NT2/D1 (cell line): ENCODE data around the gene UFC1.

ENCODE experiments used
- DNase-seq: peaks from one replicate; pipeline ENCODE4 v3.0.0-alpha.2; 2011; ENCODE audit warnings: low read depth, low spot score
- H3K27me3 ChIP-seq: 2 replicates; pipeline ENCODE4 v1.6.0; 2011; ENCODE audit warnings: mild to moderate bottlenecking; ENCODE audit not compliant: insufficient read length, insufficient read depth
- H3K36me3 ChIP-seq: 2 replicates; pipeline ENCODE4 v1.6.1; 2011; ENCODE audit warnings: mild to moderate bottlenecking, low read length, mixed read lengths; ENCODE audit not compliant: insufficient read depth, insufficient read length
- H3K4me1 ChIP-seq: 2 replicates; pipeline ENCODE4 v1.5.1; 2011; ENCODE audit not compliant: insufficient read depth, insufficient read length
- H3K4me3 ChIP-seq: 2 replicates; pipeline ENCODE4 v1.5.1; 2011; ENCODE audit warnings: low read depth; ENCODE audit not compliant: insufficient read length
- H3K9ac ChIP-seq: 2 replicates; pipeline ENCODE4 v1.6.0; 2011; ENCODE audit warnings: low read depth; ENCODE audit not compliant: insufficient read length
- H3K9me3 ChIP-seq: 2 replicates; pipeline ENCODE4 v1.5.1; 2011; ENCODE audit warnings: mild to moderate bottlenecking, low read length; ENCODE audit not compliant: insufficient read depth
- SUZ12 ChIP-seq: IDR thresholded peaks from 2 replicates; pipeline ENCODE4 v1.6.1; 2011; ENCODE audit not compliant: insufficient read length, insufficient read depth; ENCODE audit errors: extremely low read depth
- YY1 ChIP-seq: IDR thresholded peaks from 2 replicates; pipeline ENCODE4 v1.6.1; 2011; ENCODE audit not compliant: insufficient read length, insufficient read depth
- ZNF274 ChIP-seq: IDR thresholded peaks from 2 replicates; pipeline ENCODE4 v1.6.1; 2011; ENCODE audit warnings: mild to moderate bottlenecking, low read depth, low read length

Gene UFC1

GRCh38 chr1:161128591-161129420, 25.0 kb upstream of the UFC1 start:
- Histone ChIP-seq H3K36me3 (peaks cover 64% of the 10 kb centered on the region), H3K4me3 (no peak overlapping the region), H3K9ac (no peak overlapping the region), H3K9me3 (no peaks in the 10 kb centered on the region), H3K27me3 (no peaks in the 10 kb centered on the region), H3K4me1 (no peaks in the 10 kb centered on the region)
- no peak for DNase-seq
- TF ChIP-seq YY1, result no peak
- no peak for TF ChIP-seq SUZ12
- no peak for TF ChIP-seq ZNF274

- no peak overlapping the region for H3K9ac ChIP-seq
- peaks cover 59% of the 10 kb centered on the region for H3K36me3 ChIP-seq
- no peak overlapping the region for H3K4me3 ChIP-seq
Measured at GRCh38 chr1:161130266-161130665, 23.5 kb upstream of the UFC1 start.

GRCh38 chr1:161131523-161132409, 22.0 kb upstream of the UFC1 start:
- Histone ChIP-seq H3K27me3 (no peaks in the 10 kb centered on the region), H3K4me1 (no peaks in the 10 kb centered on the region), H3K9me3 (no peaks in the 10 kb centered on the region), H3K4me3 (peak overlapping the region; percentile 81), H3K9ac (peak overlapping the region; percentile 86), H3K36me3 (peaks cover 63% of the 10 kb centered on the region)
- no peak for TF ChIP-seq ZNF274
- no peak for TF ChIP-seq YY1
- no peak for TF ChIP-seq SUZ12
- no peak for DNase-seq

More at GRCh38 chr1:161130266-161130665, 23.5 kb upstream of the UFC1 start:
- TF ChIP-seq ZNF274 (no peak), SUZ12 (no peak), YY1 (no peak)
- Histone ChIP-seq H3K27me3 (no peaks in the 10 kb centered on the region), H3K4me1 (no peaks in the 10 kb centered on the region), H3K9me3 (no peaks in the 10 kb centered on the region)
- no peak for DNase-seq

GRCh38 chr1:161132410-161133219, 21.2 kb upstream of the UFC1 start, which contains the start of gene DEDD:
TSS of gene DEDD (minus strand) at chr1:161132667. CDS start at chr1:161124462, 8,205 bp downstream.
- Histone ChIP-seq H3K9me3 (no peaks in the 10 kb centered on the region), H3K9ac (peak within 1 kb of the TSS; percentile 92), H3K36me3 (peaks cover 63% of the 10 kb centered on the region), H3K4me1 (no peaks in the 10 kb centered on the region), H3K27me3 (no peaks in the 10 kb centered on the region), H3K4me3 (peak within 1 kb of the TSS; percentile 81)
- peak; percentile 96 for DNase-seq
- TF ChIP-seq SUZ12, result no peak
- no peak for TF ChIP-seq ZNF274
- peak; percentile 99 for TF ChIP-seq YY1

- peak overlapping the region; percentile 77 for H3K4me3 ChIP-seq
- peak overlapping the region; percentile 92 for H3K9ac ChIP-seq
- H3K36me3 ChIP-seq, result peaks cover 62% of the 10 kb centered on the region
- TF ChIP-seq ZNF274, result no peak
- no peak for TF ChIP-seq SUZ12
- no peak for TF ChIP-seq YY1
- no peaks in the 10 kb centered on the region for H3K27me3 ChIP-seq
- no peaks in the 10 kb centered on the region for H3K4me1 ChIP-seq
- no peak for DNase-seq
- H3K9me3 ChIP-seq, result no peaks in the 10 kb centered on the region
Measured at GRCh38 chr1:161133220-161133740, 20.5 kb upstream of the UFC1 start.

- H3K9me3 ChIP-seq, result no peaks in the 10 kb centered on the region
- no peak overlapping the region for H3K9ac ChIP-seq
- H3K36me3 ChIP-seq, result peaks cover 57% of the 10 kb centered on the region
- H3K27me3 ChIP-seq, result no peaks in the 10 kb centered on the region
- TF ChIP-seq YY1, result no peak
- no peak for TF ChIP-seq SUZ12
- no peak for TF ChIP-seq ZNF274
- DNase-seq, result no peak
- H3K4me1 ChIP-seq, result peaks cover 2% of the 10 kb centered on the region
- H3K4me3 ChIP-seq, result no peak overlapping the region
Measured at GRCh38 chr1:161137881-161138280, 15.9 kb upstream of the UFC1 start.

- H3K9me3 ChIP-seq, result no peaks in the 10 kb centered on the region
- no peak for DNase-seq
- TF ChIP-seq SUZ12 (no peak), ZNF274 (no peak), YY1 (no peak)
- H3K4me3 ChIP-seq, result no peak overlapping the region
- H3K27me3 ChIP-seq, result no peaks in the 10 kb centered on the region
- H3K36me3 ChIP-seq, result peaks cover 58% of the 10 kb centered on the region
- peaks cover 2% of the 10 kb centered on the region for H3K4me1 ChIP-seq
- H3K9ac ChIP-seq, result no peak overlapping the region
Measured at GRCh38 chr1:161138431-161138830, 15.3 kb upstream of the UFC1 start.
